NB4 (cell line): Measurements from ENCODE around the gene DDX54.
A peak's percentile ranks its signal among the peaks of the same experiment; 100 is the strongest.

Experiments used
- DNase-seq: peaks from one replicate; pipeline ENCODE4 v3.0.0; 2010; ENCODE audit warnings: low read depth
- H3K4me3 ChIP-seq: one replicate; pipeline ENCODE4 v1.5.1; 2011; ENCODE audit warnings: mild to moderate bottlenecking, low read depth, low read length, moderate library complexity
- MYC ChIP-seq: IDR thresholded peaks from 2 replicates; pipeline ENCODE4 v1.6.1; 2011; ENCODE audit warnings: low read depth, low read length
- POLR2A ChIP-seq: IDR thresholded peaks from 2 replicates; pipeline ENCODE4 v1.6.1; 2011; ENCODE audit warnings: mild to moderate bottlenecking; ENCODE audit not compliant: insufficient read length; ENCODE audit errors: extremely low read depth
- TF ChIP-seq, protein P1 (sequence below): IDR thresholded peaks from 2 replicates; pipeline ENCODE4 v1.6.1; 2011; ENCODE audit warnings: low read depth, low read length
- TF ChIP-seq, protein P2 (sequence below): IDR thresholded peaks from one replicate; pipeline ENCODE4 v1.5.1; 2012; ENCODE audit warnings: low read depth, low read length

The DDX54 gene

DNA sequence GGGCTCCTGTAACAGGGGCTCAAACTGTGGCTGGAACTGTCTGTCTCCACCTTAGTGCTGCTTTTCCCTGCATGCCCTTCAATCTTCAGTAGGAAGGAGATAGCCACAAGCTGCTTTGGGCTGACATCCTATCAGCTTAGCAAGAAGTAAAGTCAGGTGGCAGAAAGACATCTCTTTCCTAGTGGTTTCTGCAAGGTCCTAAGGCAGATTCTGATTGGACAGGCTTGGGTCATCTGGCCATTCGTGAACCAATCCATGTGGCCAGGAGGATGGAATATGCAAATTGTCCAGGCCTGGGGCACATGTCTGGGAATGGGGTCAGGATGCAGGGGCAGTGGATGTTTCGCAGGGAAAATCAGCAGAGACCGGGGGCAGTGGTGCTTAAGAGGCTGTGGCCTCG lies 5.5 kb upstream of the DDX54 start:
- TF ChIP-seq, protein P1, sequence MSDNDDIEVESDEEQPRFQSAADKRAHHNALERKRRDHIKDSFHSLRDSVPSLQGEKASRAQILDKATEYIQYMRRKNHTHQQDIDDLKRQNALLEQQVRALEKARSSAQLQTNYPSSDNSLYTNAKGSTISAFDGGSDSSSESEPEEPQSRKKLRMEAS = peak; percentile 51; the same call in 1 of the 2 replicates
- TF ChIP-seq, protein P2, sequence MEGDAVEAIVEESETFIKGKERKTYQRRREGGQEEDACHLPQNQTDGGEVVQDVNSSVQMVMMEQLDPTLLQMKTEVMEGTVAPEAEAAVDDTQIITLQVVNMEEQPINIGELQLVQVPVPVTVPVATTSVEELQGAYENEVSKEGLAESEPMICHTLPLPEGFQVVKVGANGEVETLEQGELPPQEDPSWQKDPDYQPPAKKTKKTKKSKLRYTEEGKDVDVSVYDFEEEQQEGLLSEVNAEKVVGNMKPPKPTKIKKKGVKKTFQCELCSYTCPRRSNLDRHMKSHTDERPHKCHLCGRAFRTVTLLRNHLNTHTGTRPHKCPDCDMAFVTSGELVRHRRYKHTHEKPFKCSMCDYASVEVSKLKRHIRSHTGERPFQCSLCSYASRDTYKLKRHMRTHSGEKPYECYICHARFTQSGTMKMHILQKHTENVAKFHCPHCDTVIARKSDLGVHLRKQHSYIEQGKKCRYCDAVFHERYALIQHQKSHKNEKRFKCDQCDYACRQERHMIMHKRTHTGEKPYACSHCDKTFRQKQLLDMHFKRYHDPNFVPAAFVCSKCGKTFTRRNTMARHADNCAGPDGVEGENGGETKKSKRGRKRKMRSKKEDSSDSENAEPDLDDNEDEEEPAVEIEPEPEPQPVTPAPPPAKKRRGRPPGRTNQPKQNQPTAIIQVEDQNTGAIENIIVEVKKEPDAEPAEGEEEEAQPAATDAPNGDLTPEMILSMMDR = no peak
- peak; percentile 69 for DNase-seq
- H3K4me3 ChIP-seq = no peak overlapping the region

DNA sequence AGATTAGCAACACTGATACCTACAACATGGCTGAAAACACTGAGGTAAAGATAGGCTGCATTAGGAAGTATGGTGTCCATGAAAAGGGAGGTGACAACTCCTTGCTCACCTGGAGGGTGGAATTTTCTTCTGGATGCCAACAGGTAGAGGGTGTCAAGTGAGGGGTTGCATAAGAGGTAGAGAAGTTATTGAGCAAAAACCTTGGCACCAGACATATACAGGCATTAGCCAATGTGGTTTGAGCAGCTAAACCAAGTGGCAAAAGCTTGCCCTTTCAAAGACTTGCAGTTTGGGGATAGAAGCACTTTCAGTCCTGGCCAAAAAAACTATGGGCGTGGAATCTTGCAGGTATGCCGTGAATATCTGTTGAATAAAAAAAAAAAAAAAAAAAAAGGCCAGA lies 4.1 kb upstream of the DDX54 start:
- DNase-seq = no peak
- no peak overlapping the region for H3K4me3 ChIP-seq
- TF ChIP-seq, protein P1 = no peak
- TF ChIP-seq, protein P2 = no peak
- no peak for TF ChIP-seq MYC

DNA sequence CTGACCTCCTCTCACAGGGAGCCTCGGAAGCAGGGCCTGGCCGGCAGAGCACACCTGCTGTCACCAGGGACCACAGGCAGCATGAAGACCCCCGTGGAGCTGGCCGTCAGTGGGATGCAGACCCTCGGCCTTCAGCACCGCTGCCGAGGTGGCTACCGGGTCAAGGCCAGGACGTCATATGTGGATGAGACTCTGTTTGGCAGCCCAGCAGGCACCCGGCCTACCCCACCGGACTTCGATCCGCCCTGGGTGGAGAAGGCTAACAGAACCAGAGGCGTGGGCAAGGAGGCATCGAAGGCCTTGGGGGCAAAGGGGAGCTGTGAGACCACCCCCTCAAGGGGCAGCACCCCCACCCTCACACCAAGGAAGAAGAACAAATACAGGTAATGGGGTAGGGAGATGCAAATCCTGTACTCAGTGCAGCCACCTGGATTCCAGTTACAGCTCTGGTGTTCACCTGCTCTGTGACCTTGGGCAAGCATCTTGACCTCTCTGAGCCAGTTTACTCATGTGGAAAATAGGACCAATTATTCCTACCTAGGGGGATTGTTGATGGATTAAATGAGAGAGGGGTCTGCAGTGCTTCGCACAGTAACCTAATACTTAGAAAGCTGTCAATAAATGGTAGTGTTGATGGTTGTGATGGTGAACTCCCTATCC lies 1.5 kb upstream of the DDX54 start:
- no peak for TF ChIP-seq MYC
- TF ChIP-seq, protein P1 = no peak
- no peak for TF ChIP-seq POLR2A
- TF ChIP-seq, protein P2 = no peak
- no peak for DNase-seq
- H3K4me3 ChIP-seq = peak overlapping the region; percentile 94

DNA sequence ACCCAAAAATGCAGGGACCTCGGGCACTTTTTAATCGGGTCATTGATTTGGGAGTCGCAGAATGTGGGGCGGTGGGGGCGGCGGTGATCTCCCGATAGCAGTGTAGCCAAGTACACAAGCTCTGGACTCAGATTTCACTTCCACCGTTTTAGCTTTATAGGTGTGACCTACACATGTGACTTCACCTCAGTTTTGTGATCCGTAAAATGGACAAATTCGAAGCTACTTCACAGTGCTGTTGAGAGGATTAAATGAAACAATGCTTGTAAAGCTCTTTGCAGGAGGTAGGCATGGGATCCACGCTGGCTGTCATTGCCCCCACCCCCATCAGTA lies 721 bp upstream of the DDX54 start:
- TF ChIP-seq MYC (no peak), POLR2A (no peak)
- TF ChIP-seq, protein P1 = 0 out of 2 replicates have a peak, but pooled peaks have one; percentile 12
- peak overlapping the region; percentile 94 for H3K4me3 ChIP-seq
- DNase-seq = peak; percentile 60

DNA sequence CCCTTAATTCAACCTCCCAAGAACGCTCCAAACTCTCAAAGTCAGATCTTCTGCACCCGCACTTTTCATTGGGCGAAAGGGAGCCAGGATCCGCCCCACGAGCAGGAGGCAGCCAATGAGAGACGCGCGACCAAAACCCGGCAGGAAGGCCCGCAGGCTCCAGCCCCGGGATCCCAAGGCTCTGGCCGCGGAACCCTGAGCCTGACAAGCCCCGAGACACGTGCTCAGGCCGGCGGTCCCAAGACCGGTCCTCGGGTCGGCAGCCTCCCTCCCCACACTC lies 438 bp downstream of the DDX54 start:
- peak overlapping the region; percentile 94 for H3K4me3 ChIP-seq
- TF ChIP-seq, protein P2 = no peak
- TF ChIP-seq POLR2A = peak; percentile 44
- TF ChIP-seq, protein P1 = peak; percentile 96
- peak; percentile 78 for TF ChIP-seq MYC

DNA sequence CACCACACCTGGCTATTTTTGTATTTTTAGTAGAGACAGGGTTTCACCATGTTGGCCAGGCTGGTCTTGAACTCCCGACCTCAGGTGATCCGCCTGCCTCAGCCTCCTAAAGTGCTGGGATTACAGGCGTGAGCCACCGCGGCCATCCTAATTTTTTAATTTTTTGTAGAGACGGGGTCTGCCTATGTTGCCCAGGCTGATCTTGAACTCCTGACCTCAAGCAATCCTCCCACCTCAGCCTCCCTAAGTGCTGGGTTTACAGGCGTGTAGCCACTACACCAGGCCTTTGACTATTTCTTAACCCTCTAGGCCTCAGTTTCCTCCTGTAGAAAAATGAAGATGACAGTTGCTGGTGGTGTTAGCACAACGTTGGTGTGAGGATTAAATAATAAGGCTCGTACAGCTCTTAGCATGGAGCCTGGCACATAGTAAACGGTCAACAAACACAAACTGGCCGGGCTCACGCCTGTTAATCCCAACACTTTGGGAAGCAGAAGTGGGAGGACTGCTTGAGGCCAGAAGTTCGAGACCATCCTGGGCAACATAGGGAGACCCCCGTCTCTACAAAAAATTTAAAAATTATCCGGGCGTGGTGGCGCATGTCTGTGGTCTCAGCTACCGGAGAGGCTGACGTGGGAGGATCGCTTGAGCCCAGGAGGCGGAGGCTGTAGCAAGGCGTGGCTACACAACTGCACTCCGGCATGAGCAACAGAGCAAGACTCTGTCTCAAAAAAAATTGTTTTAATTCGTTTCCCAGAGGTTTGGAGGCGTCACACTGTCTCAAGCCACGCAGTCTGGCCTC lies 979 bp downstream of the DDX54 start:
- no peak for TF ChIP-seq POLR2A
- no peak for TF ChIP-seq MYC
- TF ChIP-seq, protein P1 = no peak
- TF ChIP-seq, protein P2 = no peak
- DNase-seq = no peak
- peak overlapping the region; percentile 94 for H3K4me3 ChIP-seq

More for the DNA sequence above, 438 bp downstream of the DDX54 start:
- DNase-seq = peak; percentile 97
